22Rv1 (cell line): ENCODE results near the gene GRIK4.

ENCODE experiments used
- H3K27ac ChIP-seq: fragments of 450-650 bp; 2 replicates; pipeline ENCODE4 v1.5.1; 2017
- CTCF ChIP-seq: fragments of 450-650 bp; IDR thresholded peaks from 2 replicates; pipeline ENCODE4 v1.5.1; 2017; ENCODE audit warnings: mild to moderate bottlenecking
- ZFX ChIP-seq: fragments of 450-650 bp; IDR thresholded peaks from 2 replicates; pipeline ENCODE4 v1.6.1; 2017; ENCODE audit warnings: antibody characterized with exemption, borderline replicate concordance

The GRIK4 gene

GRCh38 chr11:120739780-120740179 is 228.2 kb downstream of the GRIK4 start:
- no peak overlapping the region for H3K27ac ChIP-seq

GRCh38 chr11:120740380-120740779 is 228.8 kb downstream of the GRIK4 start:
- TF ChIP-seq CTCF, result no peak
- no peak for TF ChIP-seq ZFX

More at GRCh38 chr11:120739780-120740179, 228.2 kb downstream of the GRIK4 start:
- TF ChIP-seq CTCF (no peak), ZFX (no peak)

GRCh38 chr11:120744016-120744994 is 232.8 kb downstream of the GRIK4 start:
- TF ChIP-seq ZFX, result no peak
- no peak for TF ChIP-seq CTCF
- H3K27ac ChIP-seq, result no peak overlapping the region

More at GRCh38 chr11:120740380-120740779, 228.8 kb downstream of the GRIK4 start:
- H3K27ac ChIP-seq, result no peak overlapping the region

GRCh38 chr11:120746376-120746775 is 234.8 kb downstream of the GRIK4 start:
- H3K27ac ChIP-seq, result no peak overlapping the region
- TF ChIP-seq ZFX, result no peak
- no peak for TF ChIP-seq CTCF

GRCh38 chr11:120746836-120747609 is 235.5 kb downstream of the GRIK4 start:
- TF ChIP-seq ZFX (no peak), CTCF (no peak)
- H3K27ac ChIP-seq, result no peak overlapping the region

- no peak overlapping the region for H3K27ac ChIP-seq
- TF ChIP-seq CTCF, result no peak
- TF ChIP-seq ZFX, result no peak
Measured at GRCh38 chr11:120747850-120748814, 236.6 kb downstream of the GRIK4 start.
